AG04450 (cell line): ENCODE measurements around the gene ABCD1. TPM values are rescaled to one million over a fixed set of nuclear protein-coding genes. Genes with fewer than 3 reads are reported as not detected.
"Not testable (repeated sequence)": the region's sequence is repeated elsewhere in the genome, so short reads cannot be mapped to it uniquely, and the experiment has no call there.

Source experiments
- CTCF ChIA-PET: fragments of 300-600, 350-600 bp; formaldehyde crosslinking; extraction: SDS; loops from one replicate; lab custom pipeline; 2022; ENCODE audit warnings: antibody characterized with exemption, inconsistent platforms; lab: Charles Lee
- POLR2A ChIA-PET: fragments of 350-600 bp; formaldehyde crosslinking; extraction: SDS; loops from one replicate; lab custom pipeline; 2021; ENCODE audit warnings: antibody characterized with exemption, inconsistent platforms; lab: Yijun Ruan, JAX
- DNase-seq: peaks from one replicate; pipeline ENCODE4 v3.0.0-alpha.2; 2011; ENCODE audit warnings: low read depth, low spot score
- H3K27ac ChIP-seq: one replicate; pipeline ENCODE4 v1.5.1; 2012; ENCODE audit warnings: low read depth, low read length, control low read depth
- H3K27me3 ChIP-seq: one replicate; pipeline ENCODE4 v1.6.0; 2012; ENCODE audit warnings: low read length; ENCODE audit not compliant: control insufficient read depth, insufficient read depth
- H3K4me3 ChIP-seq: 2 replicates; pipeline ENCODE4 v1.5.1; 2011; ENCODE audit warnings: mild to moderate bottlenecking, low read depth, low read length, control low read depth
- H3K9me3 ChIP-seq: 2 replicates; pipeline ENCODE4 v1.5.1; 2012; ENCODE audit warnings: low read length; ENCODE audit not compliant: control insufficient read depth, insufficient read depth
- CTCF ChIP-seq: IDR thresholded peaks from 2 replicates; pipeline ENCODE4 v1.5.1; 2011; ENCODE audit warnings: low read depth, low read length, control low read depth, inconsistent platforms
- polyA plus RNA-seq: library from polyadenylated mRNA; depleted of rRNA; stranded (reverse); fragments of >200 nt; gene quantifications from 2 replicates; pipeline ENCODE4 v1.2.3, GENCODE V29; 2011

Gene ABCD1
- polyA plus RNA-seq, 1 experiment, result 4.2 TPM

GRCh38 chrX:153688506-153688905 is 36.1 kb upstream of the ABCD1 start:
- no peaks in the 10 kb centered on the region for H3K27me3 ChIP-seq
- no peak for TF ChIP-seq CTCF
- ChIA-PET CTCF (no interaction called here), POLR2A (no interaction called here)
- peaks cover 2% of the 10 kb centered on the region for H3K9me3 ChIP-seq
- peak overlapping the region; percentile 56 for H3K4me3 ChIP-seq
- no peak for DNase-seq
- H3K27ac ChIP-seq, result no peak overlapping the region

GRCh38 chrX:153688911-153689590 is 35.6 kb upstream of the ABCD1 start:
- TF ChIP-seq CTCF, result no peak
- DNase-seq, result no peak
- Histone ChIP-seq H3K9me3 (no peaks in the 10 kb centered on the region; the same call in 1 of the 2 replicates), H3K27ac (no peak overlapping the region), H3K27me3 (no peaks in the 10 kb centered on the region), H3K4me3 (peak overlapping the region; percentile 53)
- ChIA-PET CTCF (no interaction called here), POLR2A (no interaction called here)

DNA sequence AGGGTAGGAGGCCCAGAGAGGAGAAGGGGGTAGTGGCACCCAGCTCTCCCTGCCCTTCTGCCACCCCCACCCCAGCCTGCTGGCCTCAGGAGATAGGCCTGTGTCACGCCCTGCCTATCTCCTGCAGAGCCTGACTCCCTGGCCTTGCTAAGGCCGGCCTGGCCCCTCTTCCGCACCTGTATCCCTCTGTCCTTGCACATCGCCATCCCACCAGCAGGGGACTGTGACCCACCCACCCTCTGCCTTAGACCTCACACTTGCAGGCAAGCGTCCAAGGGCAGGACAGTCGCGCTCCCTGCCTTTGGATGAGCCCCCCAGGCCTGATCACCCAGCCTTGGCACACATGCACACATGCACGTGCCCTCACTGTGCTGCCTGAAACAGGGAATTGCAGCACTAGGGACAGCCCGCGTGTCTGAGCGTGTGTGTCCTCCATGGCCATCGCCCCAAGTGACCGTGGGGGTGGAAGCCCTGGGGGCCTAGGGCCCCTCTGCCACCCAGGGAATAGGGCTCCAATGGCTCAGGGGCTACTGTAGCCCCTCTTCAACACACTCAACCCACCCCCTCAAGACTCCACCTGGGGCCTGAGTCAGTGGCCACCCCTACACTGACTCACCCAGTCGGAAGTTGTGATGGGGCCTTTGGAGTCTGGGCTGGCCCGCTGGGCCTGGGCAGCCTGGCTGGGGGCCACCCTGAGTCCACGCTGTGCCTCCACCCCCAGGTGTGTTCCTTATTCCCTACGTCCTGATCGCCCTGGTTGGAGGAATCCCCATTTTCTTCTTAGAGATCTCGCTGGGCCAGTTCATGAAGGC is 34.8 kb upstream of the ABCD1 start:
- ChIA-PET POLR2A (no interaction called here), CTCF (no interaction called here)
- Histone ChIP-seq H3K9me3 (no peaks in the 10 kb centered on the region), H3K4me3 (peak overlapping the region; percentile 53), H3K27ac (no peak overlapping the region), H3K27me3 (no peaks in the 10 kb centered on the region)
- DNase-seq, result no peak
- TF ChIP-seq CTCF, result no peak

DNA sequence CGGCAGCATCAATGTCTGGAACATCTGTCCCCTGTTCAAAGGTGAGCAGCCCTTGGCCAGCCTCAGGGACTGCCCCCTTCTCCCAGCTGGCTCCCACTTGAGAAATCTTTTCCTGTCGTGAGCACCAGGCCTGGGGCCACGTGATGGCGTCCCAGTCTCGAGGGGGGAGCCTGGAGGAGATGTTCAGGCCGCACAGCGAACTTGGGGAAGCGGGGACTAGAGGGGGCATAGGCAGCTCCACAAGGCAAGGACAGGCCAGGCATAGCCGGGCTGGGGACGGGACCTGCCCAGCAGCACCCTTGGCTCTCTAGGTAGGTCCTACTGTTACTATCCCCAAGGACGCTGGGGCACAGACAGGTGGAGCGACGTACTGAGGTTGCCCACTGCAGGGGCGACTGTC is 34.2 kb upstream of the ABCD1 start:
- Histone ChIP-seq H3K9me3 (no peaks in the 10 kb centered on the region), H3K4me3 (no peak overlapping the region), H3K27me3 (no peaks in the 10 kb centered on the region), H3K27ac (no peak overlapping the region)
- no peak for DNase-seq
- TF ChIP-seq CTCF, result no peak
- ChIA-PET CTCF (no interaction called here), POLR2A (no interaction called here)

DNA sequence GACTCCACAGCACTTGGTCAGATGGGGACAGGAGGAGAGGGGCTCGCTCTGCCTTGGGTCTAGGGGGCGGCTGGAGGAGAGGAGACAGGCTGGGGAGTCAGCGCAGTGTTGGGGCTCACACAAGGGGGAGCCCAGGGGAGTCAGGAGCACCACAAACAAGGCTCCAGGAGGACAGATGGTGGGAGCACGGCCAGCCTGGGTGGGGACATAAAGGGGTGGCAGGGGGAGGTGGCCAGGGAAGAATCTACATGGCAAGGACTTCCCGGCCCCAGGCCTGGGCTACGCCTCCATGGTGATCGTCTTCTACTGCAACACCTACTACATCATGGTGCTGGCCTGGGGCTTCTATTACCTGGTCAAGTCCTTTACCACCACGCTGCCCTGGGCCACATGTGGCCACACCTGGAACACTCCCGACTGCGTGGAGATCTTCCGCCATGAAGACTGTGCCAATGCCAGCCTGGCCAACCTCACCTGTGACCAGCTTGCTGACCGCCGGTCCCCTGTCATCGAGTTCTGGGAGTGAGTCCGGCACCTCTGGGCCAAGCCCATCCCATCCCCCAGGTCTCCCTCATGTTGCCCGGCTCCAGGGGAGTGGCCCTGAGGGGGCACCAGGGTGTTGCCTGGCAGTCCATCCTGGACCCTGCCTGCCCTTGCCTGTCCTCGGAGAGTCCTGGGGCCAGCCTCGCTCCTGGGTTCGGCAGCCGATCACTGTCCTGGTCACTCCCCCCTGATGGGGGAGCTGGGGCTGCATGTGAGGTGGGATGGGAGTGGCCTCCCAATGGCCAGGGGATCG is 33.4 kb upstream of the ABCD1 start:
- H3K9me3 ChIP-seq, DNase-seq, H3K4me3 ChIP-seq, H3K27me3 ChIP-seq, POLR2A ChIA-PET, H3K27ac ChIP-seq, CTCF ChIA-PET: not testable (repeated sequence)
